Upper lobe of left lung (tissue), 4 donors: ENCODE measurements around the gene CHST8.

Experiments
- CTCF ChIP-seq, 6 experiments: fragments of 450-650 bp in 4 of 6; fragments of 200-600 bp in 2 of 6; sonication (generic) in 2 of 6; IDR thresholded peaks; one replicate each; pipeline ENCODE4 v1.5.1; 2016 to 2019; ENCODE audit warnings: antibody characterized with exemption in 6 of 6
- EP300 ChIP-seq, 4 donors: sonication (generic); formaldehyde crosslinking; IDR thresholded peaks; one replicate each; pipeline ENCODE4 v1.5.1; 2017; ENCODE audit warnings: antibody characterized with exemption in 4 of 4, control low read depth in 2 of 4
- POLR2A ChIP-seq, 4 donors: fragments of 450-650 bp; IDR thresholded peaks; one replicate each; pipeline ENCODE4 v1.5.1; 2016 to 2017; ENCODE audit warnings: antibody characterized with exemption in 4 of 4, mild to moderate bottlenecking in 2 of 4

GRCh38 chr19:33673996-33674625 is 52.4 kb downstream of the CHST8 start:
- TF ChIP-seq CTCF (IDR thresholded peaks at IDR 0.05) = no peak
- TF ChIP-seq POLR2A (IDR thresholded peaks at IDR 0.05) = no peak
- TF ChIP-seq EP300 (IDR thresholded peaks at IDR 0.05) = no peak
